CD4-positive, alpha-beta T cell treated with Interleukin-1 beta for 1 hour (primary cell): Measurements from ENCODE around the gene OFD1.

Experiments used
- DNase-seq, 2 donors: peaks; one replicate each; pipeline ENCODE4 v3.0.0-alpha.2; 2020 to 2022

OFD1 gene, protein sequence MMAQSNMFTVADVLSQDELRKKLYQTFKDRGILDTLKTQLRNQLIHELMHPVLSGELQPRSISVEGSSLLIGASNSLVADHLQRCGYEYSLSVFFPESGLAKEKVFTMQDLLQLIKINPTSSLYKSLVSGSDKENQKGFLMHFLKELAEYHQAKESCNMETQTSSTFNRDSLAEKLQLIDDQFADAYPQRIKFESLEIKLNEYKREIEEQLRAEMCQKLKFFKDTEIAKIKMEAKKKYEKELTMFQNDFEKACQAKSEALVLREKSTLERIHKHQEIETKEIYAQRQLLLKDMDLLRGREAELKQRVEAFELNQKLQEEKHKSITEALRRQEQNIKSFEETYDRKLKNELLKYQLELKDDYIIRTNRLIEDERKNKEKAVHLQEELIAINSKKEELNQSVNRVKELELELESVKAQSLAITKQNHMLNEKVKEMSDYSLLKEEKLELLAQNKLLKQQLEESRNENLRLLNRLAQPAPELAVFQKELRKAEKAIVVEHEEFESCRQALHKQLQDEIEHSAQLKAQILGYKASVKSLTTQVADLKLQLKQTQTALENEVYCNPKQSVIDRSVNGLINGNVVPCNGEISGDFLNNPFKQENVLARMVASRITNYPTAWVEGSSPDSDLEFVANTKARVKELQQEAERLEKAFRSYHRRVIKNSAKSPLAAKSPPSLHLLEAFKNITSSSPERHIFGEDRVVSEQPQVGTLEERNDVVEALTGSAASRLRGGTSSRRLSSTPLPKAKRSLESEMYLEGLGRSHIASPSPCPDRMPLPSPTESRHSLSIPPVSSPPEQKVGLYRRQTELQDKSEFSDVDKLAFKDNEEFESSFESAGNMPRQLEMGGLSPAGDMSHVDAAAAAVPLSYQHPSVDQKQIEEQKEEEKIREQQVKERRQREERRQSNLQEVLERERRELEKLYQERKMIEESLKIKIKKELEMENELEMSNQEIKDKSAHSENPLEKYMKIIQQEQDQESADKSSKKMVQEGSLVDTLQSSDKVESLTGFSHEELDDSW

GRCh38 chrX:13734278-13735172 lies at the start of gene OFD1, which contains the start of gene TRAPPC2:
Gene OFD1, plus strand, starts transcription at chrX:13734748. Its CDS starts 324 bp downstream, at chrX:13735072.
Gene TRAPPC2, minus strand, starts transcription at chrX:13734620. Its CDS starts 14,657 bp downstream, at chrX:13719963.
- peak; percentile 93 to 96 for DNase-seq

DNA sequence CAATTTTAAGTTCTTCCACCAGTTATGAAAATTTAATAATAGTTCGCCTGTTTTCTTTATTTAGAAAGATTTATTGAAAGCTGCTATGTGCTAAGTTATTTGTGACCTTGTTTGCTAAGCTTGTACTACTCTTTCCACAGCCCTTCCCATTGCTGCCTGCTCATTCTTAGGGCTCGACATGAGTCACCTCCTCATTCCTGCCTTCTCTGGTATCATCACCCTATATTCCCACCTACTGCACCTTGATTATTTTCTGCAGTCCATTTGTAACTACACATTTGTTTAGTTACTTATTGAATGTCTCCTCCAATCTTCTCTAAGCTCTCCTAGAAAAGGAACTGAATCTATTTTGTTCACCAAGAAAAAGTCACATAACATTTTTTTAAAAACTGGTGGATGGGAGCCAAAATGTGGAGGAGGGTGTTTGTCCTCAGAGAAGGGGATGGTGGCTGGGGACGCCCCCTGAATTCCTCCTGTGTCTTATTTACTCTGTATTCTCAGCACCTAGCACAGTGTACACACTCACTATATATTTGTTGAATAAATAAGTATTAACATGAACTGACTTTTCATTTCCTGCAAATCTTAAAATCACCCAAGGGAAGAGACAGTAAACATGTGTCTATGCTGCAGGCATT lies 49.3 kb upstream of the OFD1 start:
- DNase-seq: no peak

DNA sequence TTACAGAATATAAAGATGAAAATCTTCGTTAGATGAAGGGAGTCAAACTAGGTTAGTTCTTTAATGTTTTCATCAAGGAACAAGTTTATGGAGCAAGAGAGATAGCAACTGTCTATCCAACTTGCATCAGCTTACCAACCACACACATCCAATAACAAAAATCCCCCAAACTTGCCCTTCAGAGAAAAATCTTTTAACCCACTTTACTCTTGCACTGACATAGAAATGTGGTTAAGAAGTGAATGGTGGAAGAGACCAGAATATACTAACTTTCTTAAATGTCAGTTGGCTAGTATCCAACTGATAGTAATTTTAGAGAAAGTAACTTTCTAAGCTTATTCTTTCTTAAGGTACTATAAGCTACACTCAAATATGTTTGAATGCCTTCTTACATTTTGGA lies 47.3 kb upstream of the OFD1 start:
- no peak for DNase-seq

- DNase-seq: peak in 1 of 2 donors; percentile 13
Measured at GRCh38 chrX:13688384-13688957, 46.1 kb upstream of the OFD1 start.

DNA sequence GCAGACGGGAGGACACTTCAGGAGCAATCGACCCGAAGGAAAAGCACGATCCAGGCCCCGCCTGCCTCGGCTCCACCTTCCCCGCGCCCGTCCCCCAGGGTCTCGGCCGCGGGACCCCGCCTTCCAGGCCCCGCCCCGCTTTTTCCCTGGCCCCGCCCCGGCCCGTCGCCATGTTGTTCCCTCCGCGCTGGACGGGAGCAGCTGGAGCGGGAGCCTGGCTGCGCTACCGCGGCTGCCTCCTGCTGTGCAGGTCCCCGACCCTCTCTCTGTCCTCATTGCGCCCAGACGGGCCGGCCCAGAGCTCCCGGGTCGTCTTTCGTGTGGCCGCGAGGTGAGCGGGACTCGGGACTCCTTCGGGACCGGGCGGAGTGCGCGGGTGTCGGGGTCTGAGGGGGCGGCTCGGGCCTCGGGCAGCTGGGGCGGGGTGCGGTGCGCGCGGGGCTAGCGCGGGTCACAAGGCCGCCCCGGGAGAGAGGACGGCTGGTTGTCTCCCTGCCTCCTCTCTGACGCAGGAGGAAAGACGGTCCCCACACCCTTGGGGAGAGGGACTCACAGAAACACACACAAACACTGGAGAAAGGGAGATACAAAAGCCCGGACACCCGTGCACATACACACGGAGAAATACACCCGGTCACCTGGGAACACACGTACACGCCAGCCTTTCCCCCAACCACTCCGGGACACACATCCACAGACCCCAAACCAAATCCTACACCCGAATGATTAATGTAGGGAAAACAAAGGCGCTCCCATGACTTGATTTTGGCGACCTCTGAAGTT lies 45.4 kb upstream of the OFD1 start, which contains the start of gene RAB9A:
TSS of gene RAB9A (plus strand) at position 171 of the 783 bp plus-strand sequence. CDS start 19,619 bp downstream, outside the sequence.
- DNase-seq: peak; percentile 80 to 81

DNA sequence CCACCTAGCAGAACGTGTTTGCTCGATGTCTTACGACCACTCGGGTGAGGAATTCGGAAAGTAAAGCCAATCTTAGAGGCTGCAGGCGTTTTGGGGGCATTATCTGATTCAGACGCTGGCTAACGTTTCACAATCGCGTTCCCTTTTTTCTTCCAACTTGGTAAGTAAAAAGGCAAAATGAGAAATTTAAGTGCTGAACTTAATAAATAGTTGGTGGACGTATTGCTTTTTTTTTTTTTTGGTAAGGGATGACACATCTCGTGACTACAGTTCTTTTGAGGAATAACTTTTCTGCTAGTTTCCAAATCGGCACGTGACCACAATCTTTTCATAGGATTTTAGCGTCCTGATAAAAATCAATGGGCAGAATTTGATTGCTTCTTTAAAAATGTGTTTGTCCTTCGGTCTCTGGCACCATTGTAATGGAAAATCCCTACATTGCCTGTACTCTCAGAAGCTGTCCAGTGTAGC lies 44.8 kb upstream of the OFD1 start:
- no peak for DNase-seq

GRCh38 chrX:13690836-13691235 lies 43.7 kb upstream of the OFD1 start:
- DNase-seq: peak; percentile 9 to 34

DNA sequence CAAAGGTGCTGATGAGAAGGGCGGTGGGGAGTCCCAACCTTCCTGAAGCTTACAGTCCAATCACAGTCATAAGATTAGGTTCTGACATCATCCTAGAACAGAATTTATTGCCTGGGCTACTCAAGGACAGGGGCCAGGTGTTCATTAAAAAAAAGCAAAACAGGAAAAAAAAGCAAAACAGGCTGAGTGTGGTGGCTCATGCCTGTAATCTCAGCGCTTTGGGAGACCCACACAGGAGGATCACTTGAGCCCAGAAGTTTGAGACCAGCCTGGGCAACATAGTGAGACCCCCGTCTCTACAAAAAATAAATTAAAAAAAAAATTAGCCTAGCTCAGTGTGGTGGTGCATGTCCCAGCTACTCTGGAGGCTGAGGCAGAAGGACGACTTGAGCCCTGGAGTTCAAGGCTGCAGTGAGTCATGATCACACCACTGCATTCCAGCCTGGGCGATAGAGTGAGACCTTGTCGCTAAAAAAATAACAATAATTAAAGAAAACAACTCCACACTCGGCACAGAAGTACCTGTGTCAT lies 42.6 kb upstream of the OFD1 start:
- DNase-seq: peak in 1 of 2 donors; percentile 14

DNA sequence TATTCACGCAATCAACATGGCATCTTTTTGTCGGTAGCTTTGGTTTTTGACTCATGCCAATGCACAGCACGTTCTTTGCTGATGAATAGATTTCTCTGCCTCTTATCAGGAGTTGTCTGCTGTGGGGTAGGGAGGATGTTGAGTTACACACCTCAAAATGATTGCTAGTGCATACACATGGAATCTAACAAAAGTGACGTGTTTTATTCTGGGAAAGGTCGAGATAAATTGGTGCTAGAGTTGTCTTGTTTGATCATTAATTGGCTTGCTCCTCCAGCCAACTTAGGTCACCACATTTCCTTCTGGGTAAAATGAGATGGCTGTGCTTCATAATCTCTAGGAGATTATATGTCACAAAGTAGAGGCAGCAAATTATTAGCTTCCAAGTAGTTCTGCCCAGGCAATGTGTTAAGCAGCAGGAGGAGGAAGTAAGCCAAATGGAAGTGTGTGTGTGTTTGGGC lies 41.7 kb upstream of the OFD1 start:
- DNase-seq: no peak

GRCh38 chrX:13693341-13693961 lies 41.1 kb upstream of the OFD1 start:
- DNase-seq: no peak

DNA sequence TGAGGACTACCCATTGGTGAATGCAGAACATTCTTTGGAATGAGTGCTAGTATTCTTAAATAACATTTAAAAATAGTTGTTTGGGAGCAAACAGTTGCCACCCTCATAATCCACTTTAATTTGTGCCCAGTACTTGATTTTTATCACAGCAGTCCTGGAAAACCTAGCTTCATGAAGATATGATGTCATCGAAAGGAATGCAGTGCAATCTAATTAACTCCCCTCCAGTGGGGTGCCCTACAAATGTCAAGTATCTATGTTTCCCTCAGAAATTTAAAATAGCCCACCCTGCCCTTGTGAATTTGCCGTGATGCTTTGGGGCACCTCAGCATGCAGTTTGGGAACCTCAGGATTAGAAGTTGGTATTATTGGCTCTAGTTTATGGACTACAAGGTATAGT lies 40.2 kb upstream of the OFD1 start:
- DNase-seq: no peak

- no peak for DNase-seq
Measured at GRCh38 chrX:13694983-13695382, 39.6 kb upstream of the OFD1 start.

DNA sequence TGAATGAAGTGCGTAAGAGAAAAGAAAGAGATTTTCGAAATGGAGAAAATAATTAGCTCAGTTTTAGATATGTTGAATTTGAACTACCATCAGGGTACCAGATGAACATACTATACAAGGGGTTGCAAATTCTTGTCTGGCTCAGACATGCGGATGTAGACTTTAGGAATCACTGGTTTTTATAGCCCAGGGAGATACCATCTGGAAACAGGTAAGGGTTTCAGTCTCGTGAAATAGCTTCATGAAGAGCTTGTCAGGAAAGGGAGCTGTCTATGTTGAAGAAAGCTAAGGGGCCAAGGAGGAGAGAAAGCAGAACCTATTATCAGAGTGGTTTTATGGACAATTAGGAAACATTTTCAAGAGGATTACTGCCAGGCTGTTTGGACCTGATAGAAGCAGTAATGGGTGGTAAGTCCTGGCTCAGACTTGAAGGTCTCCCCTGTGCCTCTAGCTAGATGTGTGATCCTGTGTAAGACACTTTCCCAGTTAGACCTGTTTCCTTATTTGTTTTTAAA lies 38.9 kb upstream of the OFD1 start:
- DNase-seq: no peak

DNA sequence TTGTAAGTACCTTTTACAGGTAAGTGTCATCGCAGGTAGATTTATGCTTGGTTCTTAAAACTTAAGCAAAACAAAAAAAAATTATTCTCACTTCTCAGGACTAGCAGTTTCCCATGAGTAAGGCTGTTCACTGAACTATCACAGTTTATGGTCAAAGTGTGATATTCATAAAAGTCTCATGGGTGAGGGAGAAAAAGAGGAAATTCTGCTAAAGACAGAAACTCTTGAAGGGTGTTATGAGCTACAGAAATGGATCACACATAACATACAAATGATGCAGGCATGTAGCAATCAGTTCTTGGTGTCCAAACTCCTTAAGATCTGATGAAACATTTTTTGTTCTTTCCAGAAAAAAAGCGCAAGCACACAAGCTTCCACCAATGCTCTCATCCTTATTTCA lies 37.1 kb upstream of the OFD1 start:
- DNase-seq: peak in 1 of 2 donors; percentile 8

DNA sequence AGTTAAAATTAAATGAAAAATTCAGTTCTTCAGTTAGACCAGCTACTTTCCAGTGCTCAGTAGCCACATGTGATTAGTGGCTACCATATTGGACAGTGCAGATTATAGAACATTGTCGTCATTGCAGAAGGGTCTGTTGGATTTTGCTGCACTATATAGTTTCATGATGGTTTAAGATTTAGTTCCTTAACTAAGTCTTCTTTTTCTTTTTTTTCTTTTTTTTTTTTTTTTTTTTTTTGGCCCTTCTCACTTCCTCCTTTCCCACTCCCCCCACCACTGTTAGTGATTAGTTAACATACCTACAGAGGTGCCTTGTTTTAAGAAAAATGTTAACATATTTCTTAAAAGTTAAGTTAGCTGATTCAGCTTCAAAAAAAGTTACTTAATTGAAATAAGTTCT lies 36.6 kb upstream of the OFD1 start:
- no peak for DNase-seq

DNA sequence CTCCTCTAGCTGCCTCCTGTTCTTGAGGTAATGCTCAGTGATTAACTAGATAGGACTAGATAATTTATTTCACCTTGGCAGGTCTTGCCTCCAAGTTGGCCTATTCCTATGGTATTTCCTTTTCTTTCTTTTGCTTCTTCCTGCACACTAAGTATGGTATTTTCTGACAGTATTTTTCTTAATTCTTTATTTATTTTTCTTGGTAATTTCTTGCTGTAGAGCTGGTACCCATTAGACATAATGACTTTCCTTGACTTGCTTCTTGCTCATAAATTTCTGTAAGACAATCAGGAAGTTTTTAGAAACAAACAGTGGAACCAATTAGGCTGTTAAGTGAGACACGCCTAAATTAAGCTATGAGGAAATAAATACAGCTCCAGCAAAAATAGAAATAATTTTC lies 36.1 kb upstream of the OFD1 start:
- DNase-seq: no peak

DNA sequence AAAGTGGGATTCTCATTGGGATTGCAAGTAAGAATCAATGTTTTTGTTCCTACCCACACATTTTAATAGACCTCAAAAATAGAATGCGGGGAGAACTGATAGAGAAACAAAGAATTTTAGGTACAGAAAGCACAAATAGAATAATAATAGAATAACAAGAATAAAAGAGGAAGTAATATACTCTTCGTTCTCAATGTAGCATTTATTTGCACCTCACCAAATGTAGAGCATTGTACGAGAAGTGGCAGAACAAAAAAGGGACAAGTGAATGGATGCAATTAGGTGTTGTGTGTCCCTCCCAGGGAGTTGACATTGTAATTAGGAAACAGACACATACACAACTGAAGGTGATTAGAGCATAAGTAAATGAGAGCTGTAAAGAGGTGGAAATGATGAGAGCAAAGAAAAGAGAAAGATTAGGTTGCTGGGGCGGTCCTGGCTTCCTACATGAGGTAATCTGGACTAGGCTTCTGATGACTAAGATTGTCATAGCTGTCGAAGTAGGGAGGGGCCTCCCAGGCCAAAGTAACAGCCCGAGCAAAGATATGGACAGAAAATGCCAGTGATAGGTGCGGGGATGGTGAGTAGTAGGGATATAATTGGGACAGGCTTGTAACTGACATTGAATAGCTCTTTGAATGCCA lies 35.2 kb upstream of the OFD1 start:
- no peak for DNase-seq

DNA sequence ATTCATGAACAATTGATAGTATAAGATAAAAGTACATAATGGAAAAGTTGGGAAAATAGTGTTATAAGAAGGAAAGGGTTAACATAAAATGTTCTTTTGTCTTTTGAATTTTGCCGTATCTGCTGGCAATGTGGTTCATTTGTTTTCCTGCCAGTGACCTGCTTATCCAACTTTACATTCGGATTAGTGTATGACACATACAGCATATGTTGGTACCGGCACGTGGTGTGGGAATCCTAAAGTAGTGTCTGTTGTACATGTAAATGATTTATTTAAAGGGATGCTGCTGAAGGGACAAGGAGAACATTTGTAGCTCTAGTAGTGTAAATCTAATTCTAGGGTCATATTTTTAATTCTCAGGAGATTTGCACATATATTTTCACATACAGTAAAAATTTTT lies 34.2 kb upstream of the OFD1 start:
- no peak for DNase-seq
